SW 1271 (cell line): ENCODE measurements around the gene PDE4B.
"Not testable (repeated sequence)": the region's sequence is repeated elsewhere in the genome, so short reads cannot be mapped to it uniquely, and the experiment has no call there.

Source experiments
- DNase-seq, 2 experiments: peaks; one replicate each; lab custom pipeline; 2025; lab: John Stamatoyannopoulos, UW

PDE4B gene

DNA sequence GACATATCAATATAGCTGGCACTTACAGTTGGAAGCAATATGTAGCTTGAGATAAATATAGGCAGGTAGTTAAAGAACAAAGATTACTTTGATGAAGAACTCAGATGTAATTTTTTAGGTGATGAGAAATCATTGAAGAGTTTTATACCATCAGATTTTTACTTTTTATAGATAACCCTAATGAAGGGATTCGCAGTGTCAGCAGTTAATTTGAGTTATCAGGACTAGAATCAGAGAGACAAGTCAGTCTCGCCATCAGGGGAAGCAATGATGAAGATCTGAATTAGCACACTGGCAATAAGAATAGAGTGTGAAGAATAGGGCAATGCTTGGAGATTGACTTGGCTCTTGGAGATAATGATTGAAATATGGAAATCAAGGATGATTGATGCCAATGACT lies 342.5 kb downstream of the PDE4B start:
- DNase-seq = no peak

DNA sequence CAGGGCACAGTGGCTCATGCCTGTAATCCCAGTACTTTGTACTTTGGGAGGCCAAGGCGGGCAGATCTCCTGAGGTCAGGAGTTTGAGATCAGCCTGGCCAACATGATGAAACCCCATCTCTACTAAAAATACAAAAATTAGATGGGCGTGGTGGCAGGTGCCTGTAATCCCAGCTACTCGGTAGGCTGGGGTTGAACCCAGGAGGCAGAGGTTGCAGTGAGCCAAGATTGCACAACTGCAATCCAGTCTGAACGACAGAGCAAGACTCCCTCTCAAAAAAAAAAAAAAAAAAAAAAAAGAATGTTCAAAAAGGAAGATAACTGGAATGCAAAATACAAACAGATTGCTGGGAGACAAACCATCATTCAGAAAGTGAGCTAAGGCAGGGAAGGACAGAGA lies 343.7 kb downstream of the PDE4B start:
- not testable (repeated sequence) for DNase-seq

DNA sequence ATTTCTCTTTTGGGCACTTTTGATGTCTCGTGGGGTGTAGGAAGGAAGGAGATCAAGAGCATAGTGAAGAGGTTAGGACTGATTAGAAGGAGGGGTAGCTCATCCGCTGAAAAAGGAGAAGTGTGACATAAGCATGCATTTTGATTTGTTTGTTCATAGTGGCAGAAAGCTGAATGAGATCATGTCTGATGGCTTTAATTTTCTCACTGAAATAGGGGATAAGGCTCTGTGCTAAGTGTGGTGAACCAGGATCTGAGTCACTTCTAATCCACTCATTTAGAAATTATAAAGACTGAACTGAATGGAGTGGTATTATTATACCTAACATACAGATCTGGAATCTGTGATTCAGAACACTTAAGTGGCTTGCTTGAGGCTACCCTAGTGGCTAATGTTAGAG lies 344.5 kb downstream of the PDE4B start:
- no peak for DNase-seq

DNA sequence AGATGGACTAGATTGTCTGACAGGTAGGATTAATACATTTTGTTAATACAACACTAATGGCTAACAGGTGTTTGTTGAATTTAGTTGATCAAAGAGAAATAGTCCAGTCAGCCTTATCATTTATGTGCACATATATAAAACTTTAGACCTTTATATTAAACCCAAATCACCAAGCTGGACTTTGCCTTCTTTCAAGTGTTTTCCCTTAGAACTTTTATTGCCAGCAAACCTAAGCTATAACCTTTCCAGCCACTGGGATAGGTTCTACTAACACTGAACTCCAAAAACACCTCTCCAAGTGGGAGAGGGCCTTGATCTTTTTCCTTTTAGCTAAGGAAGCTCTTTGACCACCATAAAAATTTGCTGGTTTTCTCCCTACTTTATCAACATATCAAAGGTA lies 345.9 kb downstream of the PDE4B start:
- no peak for DNase-seq

DNA sequence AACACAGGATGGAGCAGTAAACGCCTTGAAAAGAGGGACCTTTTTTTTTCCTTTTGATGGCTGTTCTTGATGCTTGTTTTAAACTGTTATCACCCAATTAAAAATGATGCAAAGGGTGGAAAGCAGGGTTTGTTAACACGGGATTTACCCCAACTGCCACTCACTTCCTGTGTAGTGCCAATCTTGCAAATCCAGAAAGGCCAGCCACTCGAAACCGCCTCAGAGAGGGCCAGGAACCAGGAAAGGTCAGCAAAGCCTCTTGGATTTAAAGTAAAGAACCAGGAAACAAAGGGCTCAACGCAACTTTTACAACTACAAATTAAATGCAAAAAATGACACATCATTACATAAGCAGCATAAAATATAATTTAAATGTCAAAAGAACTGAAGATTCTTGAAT lies 347.4 kb downstream of the PDE4B start:
- DNase-seq = no peak

DNA sequence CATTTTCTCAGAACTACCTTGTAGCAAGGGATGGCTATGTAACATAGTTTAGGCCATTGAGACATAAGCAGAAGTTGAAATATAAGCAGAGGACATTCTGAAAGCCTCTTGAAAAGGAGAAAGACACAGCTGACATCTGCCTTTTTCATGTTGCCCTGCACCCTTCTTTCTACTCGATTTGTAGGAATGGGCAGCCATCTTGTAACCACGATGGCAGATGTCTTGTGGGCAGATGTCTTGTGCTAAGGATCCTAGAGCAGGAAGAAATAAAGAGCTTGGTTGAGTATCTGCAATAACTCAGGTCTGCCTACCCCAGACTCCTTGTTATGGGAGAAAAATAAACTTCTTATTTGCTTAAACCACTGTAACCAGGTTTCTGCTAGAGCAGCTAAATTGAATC lies 351.0 kb downstream of the PDE4B start:
- no peak for DNase-seq

DNA sequence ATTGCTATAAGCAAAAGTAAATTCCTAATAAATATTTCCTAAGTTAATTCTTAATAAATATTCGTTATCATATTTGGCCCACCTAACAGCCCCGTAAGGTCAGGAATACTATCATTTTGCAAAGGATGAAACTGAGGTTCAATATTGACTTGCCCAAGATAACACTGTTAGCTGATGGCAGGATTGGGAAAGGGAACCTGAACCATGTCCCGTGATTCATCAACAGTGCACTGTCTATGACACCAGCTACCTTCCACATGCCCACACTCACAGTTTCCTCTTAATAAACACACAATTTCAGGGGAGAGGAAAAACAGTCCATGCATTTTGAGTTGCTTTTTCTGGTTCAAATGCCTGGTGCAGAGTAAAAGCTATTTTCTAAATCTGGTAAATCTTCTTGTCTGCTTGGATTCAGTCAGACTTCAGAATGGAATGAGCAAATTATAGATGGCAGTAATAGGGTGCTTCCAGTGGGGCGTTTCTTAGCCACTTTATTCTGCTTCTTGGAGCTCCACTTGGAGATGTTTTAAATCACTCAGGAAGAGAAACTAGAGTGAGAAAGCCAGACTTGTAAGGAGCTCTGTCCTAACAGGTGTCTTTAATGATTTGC lies 354.6 kb downstream of the PDE4B start:
- DNase-seq = no peak

DNA sequence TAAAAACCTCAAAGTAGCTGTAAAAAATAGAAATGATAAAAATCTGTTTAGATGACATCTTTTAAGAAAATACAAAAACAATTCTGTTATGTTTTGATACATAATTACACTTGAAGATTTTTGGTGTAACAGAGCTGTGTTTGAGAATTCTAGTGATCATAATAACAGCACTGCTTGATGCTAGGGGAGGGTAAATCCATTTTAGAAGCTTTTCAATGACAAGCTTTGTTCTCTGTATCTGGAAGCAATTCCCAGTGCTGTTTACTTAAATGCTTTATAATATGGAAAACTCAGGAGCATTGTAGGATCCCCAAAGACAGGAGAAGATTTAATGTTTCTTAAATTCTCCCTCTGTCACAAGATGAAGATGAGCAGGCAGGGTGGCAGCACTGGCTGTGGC lies 359.3 kb downstream of the PDE4B start:
- DNase-seq = no peak

DNA sequence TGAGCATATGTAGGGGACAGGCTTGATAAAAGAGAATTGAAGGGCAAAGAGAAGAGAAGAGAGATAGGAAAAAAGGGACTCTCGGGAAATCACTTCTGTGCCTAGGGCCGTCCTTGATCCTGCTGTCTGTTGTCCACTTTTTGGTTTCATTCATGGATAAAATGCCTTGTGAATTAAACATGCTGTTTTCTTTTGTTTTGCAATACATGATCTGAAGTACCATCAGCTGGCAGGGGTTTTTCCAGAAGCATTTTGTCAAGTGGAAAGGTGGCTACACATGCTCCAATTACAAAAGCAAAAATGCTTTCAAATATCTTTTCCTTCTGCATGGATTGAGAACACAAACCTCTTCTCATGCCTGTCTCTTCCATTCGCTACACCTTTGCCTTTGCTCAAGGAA lies 361.7 kb downstream of the PDE4B start:
- DNase-seq = no peak

DNA sequence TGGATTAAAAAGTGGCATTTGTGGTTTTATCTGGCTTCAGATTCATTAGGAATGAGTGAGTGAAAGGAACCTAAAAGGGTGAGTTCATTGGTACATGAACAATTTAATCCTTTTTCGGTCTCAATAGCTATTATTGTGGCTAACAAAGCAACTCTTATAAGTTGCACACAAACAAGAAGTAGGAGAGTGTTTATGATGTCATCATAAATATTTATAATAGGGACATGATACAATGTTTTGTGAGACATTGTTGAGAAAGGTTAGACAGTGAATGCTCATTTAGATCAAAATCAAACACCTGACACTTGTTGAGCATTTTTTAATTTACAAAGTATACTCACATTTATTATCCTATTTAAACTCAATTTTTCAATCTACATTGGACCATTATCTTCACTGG lies 363.4 kb downstream of the PDE4B start:
- no peak for DNase-seq

DNA sequence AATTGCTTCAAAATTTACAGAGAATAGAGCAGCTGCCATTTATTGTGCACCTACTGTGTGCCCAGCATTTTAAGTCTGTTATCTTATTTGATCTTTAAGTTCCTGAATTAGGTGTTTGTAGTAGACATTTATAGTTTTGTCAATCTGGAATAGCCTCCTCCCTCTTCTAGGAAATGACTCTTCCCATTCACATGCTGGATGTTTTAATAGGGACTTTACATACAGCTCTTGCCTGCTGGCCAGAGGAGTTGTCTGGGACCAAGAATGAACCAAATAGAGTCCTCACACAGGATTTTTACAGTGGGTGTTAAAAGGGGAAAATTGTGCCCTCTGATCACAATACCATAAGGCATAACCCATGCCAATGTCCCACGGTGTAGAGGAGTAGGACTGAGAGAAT lies 367.1 kb downstream of the PDE4B start:
- no peak for DNase-seq

DNA sequence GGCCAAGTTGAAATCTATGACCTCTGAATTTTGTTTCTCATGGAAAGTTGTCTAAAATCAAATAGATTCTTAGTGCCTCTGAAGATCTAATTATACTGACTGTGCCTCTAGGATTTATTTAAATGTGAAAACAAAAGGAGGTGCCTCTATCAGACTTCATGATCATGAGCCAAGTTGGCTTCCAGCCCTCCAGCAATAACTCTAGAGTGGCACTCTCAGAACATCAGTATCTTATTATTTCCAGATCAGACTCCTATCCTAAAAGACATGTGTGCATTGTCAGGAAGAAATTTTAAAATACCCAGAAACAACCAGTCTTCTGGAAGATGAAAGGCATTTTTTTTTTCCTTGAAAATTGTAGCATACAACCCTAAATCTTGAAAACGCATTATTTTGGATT lies 368.0 kb downstream of the PDE4B start:
- no peak for DNase-seq

DNA sequence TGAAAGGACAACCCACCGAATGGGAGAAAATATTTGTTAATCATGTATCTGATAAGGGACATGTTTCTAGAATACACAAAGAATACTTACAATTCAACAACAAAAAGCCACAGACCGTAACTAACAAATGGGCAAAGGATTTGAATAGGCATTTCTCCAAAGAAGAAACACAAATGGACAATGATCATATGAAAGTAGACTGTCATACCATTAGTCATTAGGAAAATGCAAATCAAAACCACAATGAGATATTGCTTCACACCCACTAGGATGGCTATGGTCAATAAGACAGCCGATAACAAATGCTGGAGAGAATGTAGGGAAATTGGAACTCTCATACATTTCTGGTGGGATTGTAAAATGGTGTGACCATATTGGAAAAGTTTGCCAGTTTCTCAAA lies 374.1 kb downstream of the PDE4B start:
- DNase-seq = no peak

DNA sequence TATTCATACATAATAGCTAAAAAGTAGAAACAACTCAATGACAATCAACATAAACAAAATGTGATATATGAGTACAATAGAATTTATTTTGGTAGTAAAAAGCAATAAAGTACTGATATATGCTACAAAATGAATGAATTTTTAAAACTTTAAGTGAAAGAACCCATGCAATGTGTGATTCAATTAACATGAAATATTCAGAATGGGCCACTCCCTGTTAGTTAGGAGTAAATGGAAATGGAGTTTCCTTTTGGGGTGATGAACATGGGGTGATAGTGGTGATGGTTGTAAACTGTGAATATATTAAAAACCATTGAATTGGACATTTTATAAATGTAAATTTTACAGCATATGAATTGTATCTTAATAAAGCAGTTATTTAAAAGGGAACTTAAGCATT lies 374.6 kb downstream of the PDE4B start:
- DNase-seq = no peak

DNA sequence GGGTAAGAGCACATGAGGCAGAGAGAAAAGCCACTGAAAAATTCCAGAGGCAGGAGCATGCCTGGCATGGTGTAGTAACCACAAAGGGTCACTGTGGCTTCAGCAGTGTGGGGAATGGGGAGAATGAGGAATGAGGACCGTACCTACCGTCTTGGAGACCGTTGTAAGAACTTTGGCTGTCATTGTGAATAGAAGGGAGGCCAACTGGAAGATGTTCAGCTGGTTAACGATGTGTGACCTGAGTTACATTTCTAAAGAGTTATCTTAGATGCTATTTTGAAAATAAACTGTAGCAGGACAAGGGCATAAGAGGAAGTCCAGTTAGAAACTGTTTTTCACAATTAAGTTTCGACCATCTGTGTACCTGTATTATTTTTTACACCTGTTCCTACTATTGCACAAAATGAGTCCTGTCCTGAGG lies 375.8 kb downstream of the PDE4B start:
- no peak for DNase-seq

DNA sequence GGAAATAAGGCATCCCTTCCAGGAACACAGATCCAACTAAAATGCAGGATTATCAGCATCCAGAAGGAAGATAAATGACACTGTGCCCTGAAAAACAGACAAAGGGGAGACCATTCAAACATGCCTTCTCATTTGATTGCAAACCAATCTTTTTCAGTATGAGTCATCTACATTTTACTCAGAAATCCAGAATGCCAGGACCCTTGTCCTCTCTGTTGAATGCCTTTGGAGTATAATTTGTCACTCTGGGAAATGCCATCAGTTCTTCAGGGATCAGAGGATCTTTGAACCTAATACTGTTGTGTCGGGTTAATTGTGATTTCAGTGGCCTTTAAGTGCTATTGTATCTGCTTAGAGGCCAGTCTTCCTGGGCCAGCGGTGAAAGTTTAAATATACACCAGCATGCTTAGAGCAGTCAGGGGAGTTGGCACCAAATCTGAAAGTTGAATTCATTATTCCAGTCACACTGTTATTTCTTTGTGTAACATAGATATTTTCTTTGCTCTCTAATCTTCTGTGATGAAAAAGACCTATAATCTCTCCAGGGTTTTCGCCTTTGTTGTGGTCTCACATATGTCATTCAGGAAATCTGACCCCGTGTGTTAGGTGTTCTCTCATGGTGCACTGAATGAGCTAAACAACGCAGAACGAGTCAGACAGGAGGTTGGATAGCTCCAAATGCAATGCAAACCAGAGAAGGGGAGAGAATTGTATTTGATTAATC lies 376.4 kb downstream of the PDE4B start:
- no peak for DNase-seq

DNA sequence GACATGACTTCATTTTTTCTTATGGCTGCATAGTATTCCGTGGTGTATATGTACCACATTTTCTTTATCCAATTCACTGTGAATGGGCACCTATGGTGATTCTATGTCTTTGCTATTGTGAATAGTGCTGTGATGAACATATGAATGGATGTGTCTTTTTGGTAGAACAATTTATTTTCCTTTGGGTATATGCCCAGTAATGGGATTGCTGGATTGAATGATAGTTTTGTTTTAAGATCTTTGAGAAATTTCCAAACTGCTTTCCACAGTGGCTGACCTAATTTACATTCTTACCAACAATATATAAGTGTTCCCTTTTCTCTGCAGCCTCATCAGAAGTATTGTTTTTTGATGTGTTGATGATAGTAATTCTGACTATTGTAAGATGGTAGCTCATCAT lies 379.6 kb downstream of the PDE4B start:
- no peak for DNase-seq

DNA sequence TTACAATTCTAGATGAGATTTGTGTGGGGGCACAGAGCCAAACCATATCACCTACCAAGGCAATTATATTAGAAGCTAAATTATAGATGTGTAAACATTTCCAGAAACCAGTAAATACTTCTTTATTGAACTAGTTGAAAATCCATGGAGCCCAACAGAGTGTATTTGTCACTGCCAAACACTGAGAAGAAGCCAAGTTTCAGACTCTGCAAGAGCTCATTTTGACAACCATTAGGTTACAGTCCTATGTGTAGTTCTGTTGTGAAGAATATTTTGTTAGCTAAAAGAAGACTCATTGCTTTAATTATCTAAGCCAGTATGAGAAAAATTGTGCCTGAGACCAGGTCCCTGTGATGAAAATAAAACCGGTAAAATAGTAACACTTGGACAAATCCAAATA lies 382.4 kb downstream of the PDE4B start:
- no peak for DNase-seq

DNA sequence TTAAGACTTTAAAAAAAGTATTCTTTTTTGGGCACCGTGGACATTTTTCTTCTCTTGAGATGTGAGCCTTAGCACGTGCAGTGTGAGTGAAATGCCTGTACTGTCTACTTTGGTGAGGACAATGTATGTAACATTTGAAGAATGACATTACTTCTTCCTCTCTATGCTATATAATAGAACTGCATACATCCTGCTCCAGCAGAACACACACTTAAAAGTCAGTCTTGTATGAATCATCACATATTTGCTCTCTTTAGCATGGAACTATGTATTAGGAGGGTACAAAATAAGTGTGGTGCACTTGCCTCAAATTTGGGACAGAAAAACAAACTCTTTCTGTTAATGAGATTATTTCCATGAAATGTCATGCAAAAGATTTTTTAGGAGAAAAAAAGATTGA lies 382.9 kb downstream of the PDE4B start:
- DNase-seq = no peak

DNA sequence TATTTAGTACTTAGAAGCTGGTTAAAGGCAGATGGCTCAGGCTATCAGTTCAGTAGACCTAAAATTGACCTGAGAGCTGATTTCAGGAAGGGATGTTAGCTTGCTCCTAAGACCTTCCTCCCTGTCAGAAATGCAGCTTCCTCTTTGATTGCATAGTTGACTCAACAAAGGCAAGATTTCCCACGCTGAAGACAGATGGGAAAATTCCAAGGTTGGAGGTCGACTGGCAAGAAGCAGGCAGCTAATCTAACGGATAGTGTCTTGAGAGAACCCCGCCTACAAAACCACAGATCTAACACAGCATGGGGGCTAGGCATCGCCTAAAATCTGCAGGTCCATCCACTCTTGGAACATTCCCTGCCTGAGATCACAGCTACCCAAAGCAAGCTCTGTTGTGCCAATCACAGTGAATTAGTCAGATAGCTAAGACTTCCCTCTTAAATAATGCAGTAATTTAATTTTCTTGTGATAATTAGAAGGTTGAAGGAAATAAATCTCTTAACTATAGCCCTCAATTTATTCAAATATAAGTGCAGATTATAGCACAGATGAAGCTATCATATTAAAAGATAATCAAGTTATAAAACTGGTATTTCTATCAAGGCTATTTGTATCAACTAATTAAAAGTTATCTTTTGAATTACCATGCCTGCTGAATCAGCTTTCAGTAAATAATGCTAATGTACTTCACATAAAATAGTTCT lies 383.5 kb downstream of the PDE4B start:
- no peak for DNase-seq

DNA sequence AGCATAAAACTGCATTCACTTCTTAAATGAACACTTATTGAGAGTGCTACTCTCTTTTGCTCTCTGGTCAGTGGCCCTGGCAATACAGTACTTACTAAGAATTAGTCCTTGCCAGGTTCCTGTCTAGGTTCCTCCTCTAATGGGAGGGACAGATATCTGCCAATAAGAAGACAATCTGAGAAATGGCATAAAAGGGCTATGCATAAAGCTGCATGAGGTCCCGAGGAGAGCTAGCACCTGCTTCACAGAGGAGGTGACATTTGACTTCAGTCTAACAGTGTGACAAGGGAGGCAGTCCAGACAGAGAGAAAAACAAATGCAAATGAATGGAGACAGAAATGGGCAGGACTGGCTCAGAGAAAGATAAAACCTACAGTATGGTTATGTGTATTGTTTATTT lies 384.1 kb downstream of the PDE4B start:
- no peak for DNase-seq

DNA sequence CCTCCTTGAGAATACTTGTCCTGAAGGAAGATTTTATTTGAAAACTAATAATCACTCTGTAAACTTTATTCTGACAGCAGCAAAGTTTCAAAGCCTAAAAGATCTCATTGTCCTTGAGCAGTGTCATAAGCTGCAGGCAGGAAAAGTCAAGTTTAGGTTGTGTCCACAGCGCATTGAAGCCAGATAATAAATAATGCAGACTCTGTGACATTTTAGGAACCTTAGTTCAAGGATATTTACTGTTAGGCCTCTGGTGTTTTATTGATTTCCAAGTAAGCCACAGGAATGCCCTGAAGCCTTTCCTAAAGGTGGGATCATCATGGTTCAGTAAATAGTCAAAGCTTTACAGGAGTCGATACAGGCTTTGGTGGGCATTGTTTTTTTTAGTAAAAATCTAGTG lies 384.8 kb downstream of the PDE4B start:
- no peak for DNase-seq

DNA sequence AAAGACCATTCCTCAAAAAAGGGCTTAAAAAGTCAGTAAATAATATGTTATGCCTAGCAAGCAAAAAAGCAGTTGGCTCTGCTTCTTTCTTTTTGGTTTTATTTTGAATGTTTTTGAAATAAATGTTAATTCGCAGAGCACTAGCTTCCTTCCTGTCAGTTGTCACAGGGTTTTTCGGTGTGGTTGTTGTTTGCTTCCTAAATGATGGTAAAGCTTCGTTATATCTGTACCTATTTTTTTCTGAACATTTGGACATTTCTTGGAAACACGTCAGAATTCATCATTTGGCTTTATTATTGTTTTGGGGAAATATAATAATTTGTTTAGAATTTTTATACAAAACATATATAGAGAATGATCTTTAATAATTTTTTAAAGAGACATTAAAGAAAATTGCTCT lies 389.3 kb downstream of the PDE4B start:
- DNase-seq = no peak
